ENCODE data around the gene ZNF823. TPM values are rescaled to one million over a fixed set of nuclear protein-coding genes. Genes with fewer than 3 reads are reported as not detected.
A peak's percentile ranks its signal among the peaks of the same experiment; 100 is the strongest.

Gene ZNF823
- total and polyA plus RNA-seq, 9 of the 15 experiments (the other 6 are each of a cell fraction or from before 2014, with no cell fraction given), result 4.0 to 13.4 (median 6.1) TPM

GRCh38 chr19:11684987-11685675, 53.6 kb downstream of the ZNF823 start (continued):
- peak; percentile 61 for TF ChIP-seq ZNF280A (IDR thresholded peaks at IDR 0.05; ENCODE audit: low read depth, partially characterized antibody)

- Histone ChIP-seq H3K4me1 (replicated peaks in 1 of 2; ENCODE audit: control insufficient read depth in 2 of 2, insufficient read depth in 2 of 2, low read length in 2 of 2) (no peaks in the 10 kb centered on the region), H3K4me3 (no peak overlapping the region), H3K27me3 (ENCODE audit: control insufficient read depth in 2 of 2, insufficient read depth in 2 of 2, low read length in 2 of 2) (no peaks in the 10 kb centered on the region), H4K20me1 (replicated peaks; ENCODE audit: control insufficient read depth, insufficient read depth, low read length) (no peaks in the 10 kb centered on the region), H3K27ac (ENCODE audit: extremely low read depth, low read depth, low read length) (no peak overlapping the region), H3K4me2 (ENCODE audit: insufficient read depth, low read length) (no peak overlapping the region), H3K79me2 (ENCODE audit: control insufficient read depth, insufficient read depth, low read length) (no peaks in the 10 kb centered on the region), H3K9me1 (ENCODE audit: control insufficient read depth, insufficient read depth, low read length) (no peaks in the 10 kb centered on the region), H2AFZ (ENCODE audit: low read depth, low read length) (no peak overlapping the region), H3K9ac (ENCODE audit: insufficient read depth in 1 of 2, low read depth in 2 of 2, low read length in 2 of 2) (no peak overlapping the region), H3K9me3 (replicated peaks; ENCODE audit: control insufficient read depth, insufficient read depth, low read depth, low read length) (peaks cover 4% of the 10 kb centered on the region; the same call in 1 of the 2 replicates), H3K36me3 (ENCODE audit: control insufficient read depth, insufficient read depth, low read length) (peaks cover 4% of the 10 kb centered on the region; the same call in 1 of the 3 replicates)
- in situ Hi-C loops (cut with MboI), result no loop called here
- no TSS peak for BruUV-seq (replicated peaks)
- intact Hi-C loops (cut with micrococcal nuclease), result no loop called here
- 50% methylated on average over 2 of the region's 2 CpGs for WGBS (ENCODE audit: insufficient coverage, low coverage, missing lambda C conversion rate)
- TF ChIP-seq E2F3 (CRISPR knock-in tag; IDR thresholded peaks at IDR 0.05) (no peak), ZNF324 (CRISPR knock-in tag; IDR thresholded peaks at IDR 0.05) (no peak), ZNF311 (CRISPR knock-in tag; IDR thresholded peaks at IDR 0.05) (no peak), FOXK1 (CRISPR knock-in tag; IDR thresholded peaks at IDR 0.05; ENCODE audit: borderline replicate concordance) (no peak)
- FAIRE-seq (no peak), ATAC-seq (no peak), DNase-seq (ENCODE audit: extremely low read depth in 1 of 4, low spot score in 3 of 4) (no peak)
- CTCF ChIA-PET (ENCODE audit: low intra/inter-chr PET ratio), result no interaction called here
- POLR2A ChIA-PET, result interaction anchor here (1.3 kb wide), 1 partner anchor 14 kb away, joined by 4 read pairs; no protein-coding TSS in a partner anchor
Measured at GRCh38 chr19:11680689-11681302, 58.0 kb downstream of the ZNF823 start.

Data from K562 (cell line).